ENCODE measurements around the gene MTARC1.

Gene MTARC1

GRCh38 chr1:220785166-220786056 lies 1.3 kb upstream of the MTARC1 start:
- Histone ChIP-seq H4K20me1 (ENCODE audit: insufficient read depth, low read length) (no peaks in the 10 kb centered on the region), H3K9me3 (replicated peaks; ENCODE audit: insufficient read depth, low read length) (no peaks in the 10 kb centered on the region), H3K79me2 (ENCODE audit: low read length) (no peaks in the 10 kb centered on the region), H3K27ac (ENCODE audit: low read length) (no peak overlapping the region), H3K9me2 (replicated peaks; ENCODE audit: insufficient read depth, low read length) (no peaks in the 10 kb centered on the region), H3K27me3 (replicated peaks; ENCODE audit: insufficient read depth, low read length) (no peaks in the 10 kb centered on the region), H3K4me3 (ENCODE audit: low read length) (no peak overlapping the region), H3K4me2 (ENCODE audit: low read depth, low read length) (no peak overlapping the region), H3K9ac (ENCODE audit: low read length) (no peak overlapping the region), H3F3A (ENCODE audit: insufficient read depth, low read length) (no peaks in the 10 kb centered on the region), H3K4me1 (ENCODE audit: low read length) (no peaks in the 10 kb centered on the region), H3K36me3 (replicated peaks; ENCODE audit: insufficient read depth, low read length) (no peaks in the 10 kb centered on the region), H2AFZ (ENCODE audit: low read length) (no peak overlapping the region)
- DNase-seq, result no peak
- no peak for TF ChIP-seq CTCF (IDR thresholded peaks at IDR 0.05; ENCODE audit: low read length)
- no peak for TF ChIP-seq EZH2 (optimal IDR thresholded peaks at IDR 0.05; ENCODE audit: low read depth, low read length)

GRCh38 chr1:220786057-220786336 lies 716 bp upstream of the MTARC1 start:
- Histone ChIP-seq H3K9me3 (replicated peaks; ENCODE audit: insufficient read depth, low read length) (no peaks in the 10 kb centered on the region), H3K79me2 (ENCODE audit: low read length) (no peaks in the 10 kb centered on the region), H3K9me2 (replicated peaks; ENCODE audit: insufficient read depth, low read length) (no peaks in the 10 kb centered on the region), H3F3A (ENCODE audit: insufficient read depth, low read length) (no peaks in the 10 kb centered on the region), H3K36me3 (replicated peaks; ENCODE audit: insufficient read depth, low read length) (no peaks in the 10 kb centered on the region), H3K9ac (ENCODE audit: low read length) (no peak overlapping the region), H3K4me3 (ENCODE audit: low read length) (no peak overlapping the region), H3K27me3 (replicated peaks; ENCODE audit: insufficient read depth, low read length) (no peaks in the 10 kb centered on the region), H3K27ac (ENCODE audit: low read length) (no peak overlapping the region), H3K4me1 (ENCODE audit: low read length) (no peaks in the 10 kb centered on the region), H2AFZ (ENCODE audit: low read length) (no peak overlapping the region), H3K4me2 (ENCODE audit: low read depth, low read length) (peak overlapping the region; percentile 69; the same call in 1 of the 2 replicates), H4K20me1 (ENCODE audit: insufficient read depth, low read length) (no peaks in the 10 kb centered on the region)
- no peak for TF ChIP-seq EZH2phosphoT487 (IDR thresholded peaks at IDR 0.05; ENCODE audit: low read length)
- no peak for TF ChIP-seq EZH2 (optimal IDR thresholded peaks at IDR 0.05; ENCODE audit: low read depth, low read length)
- no peak for TF ChIP-seq CTCF (IDR thresholded peaks at IDR 0.05; ENCODE audit: low read length)
- DNase-seq, result no peak

GRCh38 chr1:220787069-220787619 lies 431 bp downstream of the MTARC1 start:
- peak overlapping the region; percentile 35; the same call in 1 of the 2 replicates for H3K9ac ChIP-seq (ENCODE audit: low read length)

More at GRCh38 chr1:220787069-220787619, 431 bp downstream of the MTARC1 start:
- no peaks in the 10 kb centered on the region for H4K20me1 ChIP-seq (ENCODE audit: insufficient read depth, low read length)
- peak overlapping the region; percentile 11; the same call in 1 of the 2 replicates for H3K27ac ChIP-seq (ENCODE audit: low read length)
- no peaks in the 10 kb centered on the region for H3K27me3 ChIP-seq (replicated peaks; ENCODE audit: insufficient read depth, low read length)
- H2AFZ ChIP-seq (ENCODE audit: low read length), result peak overlapping the region; percentile 64
- H3K4me1 ChIP-seq (ENCODE audit: low read length), result no peaks in the 10 kb centered on the region
- peak overlapping the region; percentile 69 for H3K4me2 ChIP-seq (ENCODE audit: low read depth, low read length)
- no peaks in the 10 kb centered on the region for H3K36me3 ChIP-seq (replicated peaks; ENCODE audit: insufficient read depth, low read length)
- peak; percentile 50 for DNase-seq
- H3K4me3 ChIP-seq (ENCODE audit: low read length), result peak overlapping the region; percentile 56
- TF ChIP-seq CTCF (IDR thresholded peaks at IDR 0.05; ENCODE audit: low read length), result no peak
- TF ChIP-seq EZH2 (optimal IDR thresholded peaks at IDR 0.05; ENCODE audit: low read depth, low read length), result no peak
- no peak for TF ChIP-seq EZH2phosphoT487 (IDR thresholded peaks at IDR 0.05; ENCODE audit: low read length)
- H3K9me2 ChIP-seq (replicated peaks; ENCODE audit: insufficient read depth, low read length), result no peaks in the 10 kb centered on the region
- H3K79me2 ChIP-seq (ENCODE audit: low read length), result no peaks in the 10 kb centered on the region
- no peaks in the 10 kb centered on the region for H3K9me3 ChIP-seq (replicated peaks; ENCODE audit: insufficient read depth, low read length)
- H3F3A ChIP-seq (ENCODE audit: insufficient read depth, low read length), result no peaks in the 10 kb centered on the region

All from MM.1S (cell line).